ENCODE data around the gene APOL1. TPM values are rescaled to one million over a fixed set of nuclear protein-coding genes. Genes with fewer than 3 reads are reported as not detected.
A peak's percentile ranks its signal among the peaks of the same experiment; 100 is the strongest.

Gene APOL1
- total and polyA plus RNA-seq, 10 of the 15 experiments (the other 5 are each of a cell fraction or from before 2014, with no cell fraction given), result 9.0 to 42.0 (median 17.6) TPM

GRCh38 chr22:36296690-36297089 is 43.8 kb downstream of the APOL1 start:
- Histone ChIP-seq H3K27ac (ENCODE audit: control insufficient read depth, insufficient read depth) (no peak overlapping the region), H4K20me1 (ENCODE audit: control insufficient read depth, insufficient read depth) (no peaks in the 10 kb centered on the region), H3K36me3 (ENCODE audit: control insufficient read depth in 2 of 2, insufficient read depth in 2 of 2, low read length in 1 of 2) (peaks cover 62 to 84% of the 10 kb centered on the region in 2 experiments), H3K4me3 (no peak overlapping the region), H3K4me1 (ENCODE audit: control insufficient read depth, insufficient read depth, low read length) (no peaks in the 10 kb centered on the region), H2AFZ (ENCODE audit: control insufficient read depth, low read depth, low read length) (no peak overlapping the region), H3K4me2 (ENCODE audit: control insufficient read depth, insufficient read depth) (no peak overlapping the region), H3K9ac (ENCODE audit: control insufficient read depth, insufficient read depth, low read length) (no peak overlapping the region), H3K27me3 (replicated peaks in 1 of 2; ENCODE audit: control insufficient read depth in 2 of 2, insufficient read depth in 2 of 2, low read length in 1 of 2) (no peaks in the 10 kb centered on the region), H3K79me2 (ENCODE audit: control insufficient read depth, insufficient read depth, low read length) (no peaks in the 10 kb centered on the region), H3K9me3 (replicated peaks; ENCODE audit: control insufficient read depth, insufficient read depth, low read length) (no peaks in the 10 kb centered on the region)
- no peak for TF ChIP-seq TARDBP (IDR thresholded peaks at IDR 0.05; ENCODE audit: borderline replicate concordance)
- no peak for TF ChIP-seq RAD51 (IDR thresholded peaks at IDR 0.05)
- TF ChIP-seq HDGF (IDR thresholded peaks at IDR 0.05), result no peak
- TF ChIP-seq NFXL1 (IDR thresholded peaks at IDR 0.05; ENCODE audit: borderline replicate concordance), result no peak
- TF ChIP-seq ASH2L (IDR thresholded peaks at IDR 0.05; ENCODE audit: borderline replicate concordance, low read depth), result no peak
- TF ChIP-seq MEF2A (IDR thresholded peaks at IDR 0.05; ENCODE audit: insufficient read depth, low read depth, low read length), result no peak
- CTCF ChIA-PET, result interaction anchor here (1.4 kb wide), 1 partner anchor 8 kb away, joined by 4 read pairs; no protein-coding TSS in a partner anchor
- no peak for FAIRE-seq
- POLR2A ChIA-PET, result interaction anchor here (0.7 kb wide), 1 partner anchor 1260 kb away, joined by 4 read pairs; no protein-coding TSS in a partner anchor
- intact Hi-C loops (cut with micrococcal nuclease; ENCODE audit: unreplicated experiment) (no loop called here), in situ Hi-C loops (cut with MboI) (no loop called here)
- no TSS peak for BruUV-seq (replicated peaks)
- 97% methylated on average over 15 of the region's 15 CpGs for WGBS (ENCODE audit: insufficient coverage, insufficient replicate concordance, low lambda C conversion rate, missing lambda C conversion rate)
- RAD21 ChIA-PET (ENCODE audit: unreplicated experiment), result interaction anchor here (0.6 to 9.7 kb wide), 2 partner anchors 173 to 369 kb away, joined by 3 to 107 read pairs; no protein-coding TSS in a partner anchor
- SMC1A ChIA-PET (ENCODE audit: uncharacterized antibody, unreplicated experiment), result no interaction called here
- DNase-seq (ENCODE audit: low read depth, low spot score), result no peak
- no peak for ATAC-seq

- no TSS peak for BruUV-seq (replicated peaks)
These were observed 44.6 kb downstream of the APOL1 start for GRCh38 chr22:36297568-36297967.

More at GRCh38 chr22:36297568-36297967, 44.6 kb downstream of the APOL1 start:
- in situ Hi-C loops (cut with MboI) (no loop called here), intact Hi-C loops (cut with micrococcal nuclease; ENCODE audit: unreplicated experiment) (no loop called here)
- Histone ChIP-seq H3K36me3 (ENCODE audit: control insufficient read depth in 2 of 2, insufficient read depth in 2 of 2, low read length in 1 of 2) (peaks cover 64 to 78% of the 10 kb centered on the region in 2 experiments), H3K27me3 (replicated peaks in 1 of 2; ENCODE audit: control insufficient read depth in 2 of 2, insufficient read depth in 2 of 2, low read length in 1 of 2) (no peaks in the 10 kb centered on the region), H3K79me2 (ENCODE audit: control insufficient read depth, insufficient read depth, low read length) (no peaks in the 10 kb centered on the region), H3K9me3 (replicated peaks; ENCODE audit: control insufficient read depth, insufficient read depth, low read length) (no peaks in the 10 kb centered on the region), H3K4me1 (ENCODE audit: control insufficient read depth, insufficient read depth, low read length) (no peaks in the 10 kb centered on the region), H3K4me3 (no peak overlapping the region), H3K4me2 (ENCODE audit: control insufficient read depth, insufficient read depth) (no peak overlapping the region), H4K20me1 (ENCODE audit: control insufficient read depth, insufficient read depth) (no peaks in the 10 kb centered on the region), H3K9ac (ENCODE audit: control insufficient read depth, insufficient read depth, low read length) (no peak overlapping the region), H3K27ac (ENCODE audit: control insufficient read depth, insufficient read depth) (no peak overlapping the region), H2AFZ (ENCODE audit: control insufficient read depth, low read depth, low read length) (no peak overlapping the region)
- 88% methylated on average over 19 of the region's 19 CpGs for WGBS (ENCODE audit: insufficient coverage, insufficient replicate concordance, low lambda C conversion rate, missing lambda C conversion rate)
- ATAC-seq, result no peak
- ChIA-PET CTCF (interaction anchor here (1.4 to 4.9 kb wide), 3 partner anchors 9 to 190 kb away, joined by 4 to 41 read pairs (median 29); no protein-coding TSS in a partner anchor), SMC1A (ENCODE audit: uncharacterized antibody, unreplicated experiment) (interaction anchor here (1.9 kb wide), 1 partner anchor 189 kb away, joined by 5 read pairs; no protein-coding TSS in a partner anchor), RAD21 (ENCODE audit: unreplicated experiment) (interaction anchor here (9.7 kb wide), 1 partner anchor 172 kb away, joined by 107 read pairs; no protein-coding TSS in a partner anchor), POLR2A (no interaction called here)
- DNase-seq (ENCODE audit: low read depth, low spot score), result no peak
- no peak for TF ChIP-seq ZBTB11 (CRISPR knock-in tag; IDR thresholded peaks at IDR 0.05)
- TF ChIP-seq POLR2AphosphoS5 (IDR thresholded peaks at IDR 0.05; ENCODE audit: low read length), result peak; percentile 25; the same call in 1 of the 2 replicates
- peak; percentile 48; the same call in 1 of the 2 replicates for TF ChIP-seq POLR2A (IDR thresholded peaks at IDR 0.05; ENCODE audit: low read depth, low read length)
- FAIRE-seq, result no peak
